Measurements from ENCODE around the gene PACS1.

DNA sequence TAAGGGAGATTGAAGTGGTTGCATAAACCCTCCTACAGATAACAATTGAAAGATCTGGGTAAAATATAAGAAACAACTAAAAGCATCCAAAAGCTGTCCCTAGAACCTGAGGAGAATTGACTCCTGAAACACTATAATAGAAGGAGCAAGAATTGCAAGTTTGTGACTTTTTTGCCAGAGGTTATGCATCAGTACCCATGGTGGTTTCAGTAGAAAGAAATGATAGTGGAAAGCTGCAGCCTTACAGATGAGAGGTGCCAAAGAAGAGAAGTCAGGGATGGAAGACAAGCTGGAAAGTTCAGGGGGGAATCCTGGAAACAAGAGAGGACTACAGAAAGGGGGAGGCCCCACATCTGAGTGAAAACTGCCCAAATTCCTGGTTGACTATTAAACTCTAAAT, 80.7 kb downstream of the PACS1 start:
- TF ChIP-seq, protein P1, sequence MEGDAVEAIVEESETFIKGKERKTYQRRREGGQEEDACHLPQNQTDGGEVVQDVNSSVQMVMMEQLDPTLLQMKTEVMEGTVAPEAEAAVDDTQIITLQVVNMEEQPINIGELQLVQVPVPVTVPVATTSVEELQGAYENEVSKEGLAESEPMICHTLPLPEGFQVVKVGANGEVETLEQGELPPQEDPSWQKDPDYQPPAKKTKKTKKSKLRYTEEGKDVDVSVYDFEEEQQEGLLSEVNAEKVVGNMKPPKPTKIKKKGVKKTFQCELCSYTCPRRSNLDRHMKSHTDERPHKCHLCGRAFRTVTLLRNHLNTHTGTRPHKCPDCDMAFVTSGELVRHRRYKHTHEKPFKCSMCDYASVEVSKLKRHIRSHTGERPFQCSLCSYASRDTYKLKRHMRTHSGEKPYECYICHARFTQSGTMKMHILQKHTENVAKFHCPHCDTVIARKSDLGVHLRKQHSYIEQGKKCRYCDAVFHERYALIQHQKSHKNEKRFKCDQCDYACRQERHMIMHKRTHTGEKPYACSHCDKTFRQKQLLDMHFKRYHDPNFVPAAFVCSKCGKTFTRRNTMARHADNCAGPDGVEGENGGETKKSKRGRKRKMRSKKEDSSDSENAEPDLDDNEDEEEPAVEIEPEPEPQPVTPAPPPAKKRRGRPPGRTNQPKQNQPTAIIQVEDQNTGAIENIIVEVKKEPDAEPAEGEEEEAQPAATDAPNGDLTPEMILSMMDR (conservative IDR thresholded peaks at IDR 0.05): no peak
- no peak for TF ChIP-seq EZH2 (IDR thresholded peaks at IDR 0.05; ENCODE audit: low read depth)
